ENCODE measurements around the gene SMPD4. TPM values are rescaled to one million over a fixed set of nuclear protein-coding genes. Genes with fewer than 3 reads are reported as not detected.
"Not testable (repeated sequence)": the region's sequence is repeated elsewhere in the genome, so short reads cannot be mapped to it uniquely, and the experiment has no call there.

Gene SMPD4
- total RNA-seq, 1 experiment from 2014 or later: 63.9 TPM

GRCh38 chr2:130145006-130145414 is 36.4 kb downstream of the SMPD4 start, which contains the start of gene CCDC74B:
Gene CCDC74B (minus strand): TSS chr2:130145112. CDS start chr2:130144996, 116 bp downstream.
- in situ Hi-C loops (cut with HindIII; ENCODE audit: low sequenced_read_pairs): not testable (repeated sequence)
- peak; percentile 55 for DNase-seq (ENCODE audit: low spot score)

- DNase-seq (ENCODE audit: low spot score); in situ Hi-C loops (cut with HindIII; ENCODE audit: low sequenced_read_pairs): not testable (repeated sequence)
These were observed 37.9 kb downstream of the SMPD4 start for GRCh38 chr2:130143266-130144039.

DNA sequence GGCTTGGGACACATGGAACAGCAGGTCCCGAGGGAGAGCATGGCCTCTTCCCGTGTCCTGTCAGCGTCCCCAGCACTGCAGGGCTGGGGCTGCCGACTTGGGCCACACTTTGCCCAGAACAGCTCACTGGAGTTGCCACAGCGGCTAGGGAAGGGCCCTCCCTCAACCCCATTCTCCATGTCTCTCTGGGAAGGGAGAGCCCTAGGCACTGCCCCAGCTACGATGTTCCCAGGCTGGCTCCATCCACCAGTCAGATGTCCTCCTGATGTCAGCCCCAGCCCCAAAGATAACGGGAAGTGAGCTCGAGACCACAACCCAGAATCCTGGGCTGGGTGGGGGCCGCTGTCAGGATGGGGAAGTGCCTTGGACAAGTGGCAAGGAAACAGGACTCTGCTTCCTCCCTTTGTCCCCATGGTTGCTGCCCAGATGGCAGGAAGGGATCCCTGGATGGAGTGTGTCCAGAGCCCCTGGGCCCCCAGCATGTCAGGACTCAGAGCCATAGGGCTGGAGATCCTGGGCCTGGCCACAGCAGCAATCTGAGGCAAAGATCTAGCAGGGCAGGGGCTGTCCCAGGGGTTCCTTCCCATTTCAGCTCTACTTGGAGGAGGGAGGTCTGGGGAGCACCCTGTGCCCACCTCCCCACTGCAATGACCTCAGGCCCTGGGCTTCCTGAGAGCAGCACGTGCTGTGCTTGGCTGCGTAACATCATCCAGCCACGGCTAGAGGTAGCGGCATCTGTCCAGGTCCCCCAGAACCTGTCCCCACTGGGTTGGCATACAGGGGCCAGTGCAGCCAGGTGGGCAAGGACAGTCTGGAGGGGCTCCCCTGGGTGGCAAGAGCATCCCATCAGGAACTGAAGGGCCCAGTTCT is 38.8 kb downstream of the SMPD4 start:
- in situ Hi-C loops (cut with HindIII; ENCODE audit: low sequenced_read_pairs): not testable (repeated sequence)

DNA sequence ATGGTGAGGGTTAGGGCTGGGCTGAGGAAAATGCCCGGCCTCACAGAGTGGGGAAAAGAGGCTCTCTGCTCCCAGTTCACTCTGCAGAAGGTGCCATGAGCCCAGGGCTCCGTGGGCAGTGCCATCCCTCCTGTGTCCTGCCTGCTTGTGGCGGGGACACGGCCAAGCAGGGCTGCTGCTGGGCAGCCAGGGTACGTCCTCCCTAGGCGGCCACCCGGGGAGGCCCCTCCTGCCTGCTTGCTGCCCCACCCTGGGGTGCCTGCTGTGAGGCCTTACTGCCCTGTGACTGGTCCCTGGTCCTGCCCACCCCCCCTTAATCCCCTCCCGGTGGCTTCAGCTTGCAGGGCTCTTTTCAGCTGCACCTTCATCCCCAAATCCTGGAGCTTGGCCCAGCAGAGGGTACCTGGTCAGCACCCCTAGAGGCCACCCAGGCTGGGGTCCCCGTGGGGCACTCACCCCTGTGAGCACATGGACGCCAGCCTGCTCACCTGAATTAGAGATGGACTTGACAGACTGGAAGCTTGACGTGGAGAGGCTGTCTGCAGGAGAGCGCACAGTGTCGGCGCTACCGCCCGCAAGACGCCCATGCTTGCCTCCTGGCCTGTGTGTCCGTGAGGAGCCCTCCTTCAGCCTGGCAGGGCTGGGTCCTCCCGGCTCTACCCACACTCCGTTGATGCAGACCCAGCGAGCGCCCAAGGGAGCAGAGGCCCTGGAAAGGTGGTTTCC is 39.6 kb downstream of the SMPD4 start:
- DNase-seq (ENCODE audit: low spot score); in situ Hi-C loops (cut with HindIII; ENCODE audit: low sequenced_read_pairs): not testable (repeated sequence)

More for the DNA sequence above, 38.8 kb downstream of the SMPD4 start:
- not testable (repeated sequence) for DNase-seq (ENCODE audit: low spot score)

- in situ Hi-C loops (cut with HindIII; ENCODE audit: low sequenced_read_pairs); DNase-seq (ENCODE audit: low spot score): not testable (repeated sequence)
These were observed 40.4 kb downstream of the SMPD4 start for GRCh38 chr2:130141002-130141401.

DNA sequence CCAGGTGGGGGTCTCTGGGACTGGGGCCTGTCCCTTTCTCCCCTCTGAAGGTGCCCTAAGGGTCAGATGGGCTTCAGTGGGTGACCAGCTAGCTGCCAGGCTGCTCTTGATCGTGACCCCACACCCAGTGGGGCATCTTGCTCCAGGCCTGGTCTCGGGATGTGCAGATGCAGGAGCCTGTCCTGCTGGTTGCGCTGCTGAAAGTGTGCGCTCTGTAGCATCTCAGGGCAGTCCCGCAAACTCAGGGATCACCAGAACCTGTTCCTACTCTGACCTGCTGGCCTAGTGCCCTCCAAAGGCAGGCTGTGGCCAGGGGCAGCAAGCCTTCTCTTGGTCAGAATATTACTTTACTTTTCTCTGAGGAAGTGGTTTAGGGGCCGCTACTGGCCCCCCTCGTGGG is 40.9 kb downstream of the SMPD4 start:
- DNase-seq (ENCODE audit: low spot score); in situ Hi-C loops (cut with HindIII; ENCODE audit: low sequenced_read_pairs): not testable (repeated sequence)

- DNase-seq (ENCODE audit: low spot score); in situ Hi-C loops (cut with HindIII; ENCODE audit: low sequenced_read_pairs): not testable (repeated sequence)
These were observed 41.8 kb downstream of the SMPD4 start for GRCh38 chr2:130139331-130140280.

- in situ Hi-C loops (cut with HindIII; ENCODE audit: low sequenced_read_pairs): not testable (repeated sequence)
These were observed 42.6 kb downstream of the SMPD4 start for GRCh38 chr2:130138841-130139251.

DNA sequence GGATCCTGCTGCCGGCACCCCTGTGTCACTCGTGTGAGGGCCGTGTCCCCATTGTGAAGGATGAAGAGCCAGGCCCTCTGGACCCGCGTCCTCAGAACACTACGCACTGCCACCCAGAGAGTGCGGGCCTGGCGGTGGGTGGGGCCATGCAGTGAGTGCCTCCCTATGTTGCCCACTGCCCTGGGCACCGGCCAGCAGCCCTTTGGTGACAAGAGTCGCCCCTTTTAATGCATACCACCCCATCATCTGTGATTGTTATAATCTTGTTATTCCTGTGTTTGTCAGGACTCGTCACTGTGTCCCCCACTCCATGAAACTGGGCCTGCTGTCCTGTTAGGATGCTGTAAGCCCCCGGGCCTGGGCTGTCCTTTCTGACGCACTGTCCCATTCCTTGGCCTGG is 43.1 kb downstream of the SMPD4 start:
- in situ Hi-C loops (cut with HindIII; ENCODE audit: low sequenced_read_pairs); DNase-seq (ENCODE audit: low spot score): not testable (repeated sequence)

More at GRCh38 chr2:130138841-130139251, 42.6 kb downstream of the SMPD4 start:
- not testable (repeated sequence) for DNase-seq (ENCODE audit: low spot score)

- DNase-seq (ENCODE audit: low spot score); in situ Hi-C loops (cut with HindIII; ENCODE audit: low sequenced_read_pairs): not testable (repeated sequence)
These were observed 44.3 kb downstream of the SMPD4 start for GRCh38 chr2:130137118-130137517.

DNA sequence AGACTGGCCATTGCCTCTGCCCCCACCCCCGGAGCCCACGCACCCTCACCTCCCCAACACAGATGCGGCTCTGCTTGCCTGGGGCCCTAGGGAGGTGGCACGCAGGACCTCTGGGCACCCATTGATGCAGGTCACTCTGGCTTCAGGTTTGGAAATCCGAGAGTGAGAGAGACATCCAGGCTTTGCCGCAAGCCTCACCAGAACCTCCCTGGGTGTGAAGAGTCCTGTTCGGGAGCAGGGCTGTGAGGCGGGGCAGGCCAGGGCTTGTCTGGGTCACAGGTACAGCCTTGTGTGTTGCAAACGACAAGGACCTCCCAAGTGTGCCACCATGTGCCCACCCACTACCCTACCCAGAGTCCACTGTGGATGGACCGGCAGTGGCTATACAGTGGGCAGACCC is 44.9 kb downstream of the SMPD4 start:
- DNase-seq (ENCODE audit: low spot score); in situ Hi-C loops (cut with HindIII; ENCODE audit: low sequenced_read_pairs): not testable (repeated sequence)

DNA sequence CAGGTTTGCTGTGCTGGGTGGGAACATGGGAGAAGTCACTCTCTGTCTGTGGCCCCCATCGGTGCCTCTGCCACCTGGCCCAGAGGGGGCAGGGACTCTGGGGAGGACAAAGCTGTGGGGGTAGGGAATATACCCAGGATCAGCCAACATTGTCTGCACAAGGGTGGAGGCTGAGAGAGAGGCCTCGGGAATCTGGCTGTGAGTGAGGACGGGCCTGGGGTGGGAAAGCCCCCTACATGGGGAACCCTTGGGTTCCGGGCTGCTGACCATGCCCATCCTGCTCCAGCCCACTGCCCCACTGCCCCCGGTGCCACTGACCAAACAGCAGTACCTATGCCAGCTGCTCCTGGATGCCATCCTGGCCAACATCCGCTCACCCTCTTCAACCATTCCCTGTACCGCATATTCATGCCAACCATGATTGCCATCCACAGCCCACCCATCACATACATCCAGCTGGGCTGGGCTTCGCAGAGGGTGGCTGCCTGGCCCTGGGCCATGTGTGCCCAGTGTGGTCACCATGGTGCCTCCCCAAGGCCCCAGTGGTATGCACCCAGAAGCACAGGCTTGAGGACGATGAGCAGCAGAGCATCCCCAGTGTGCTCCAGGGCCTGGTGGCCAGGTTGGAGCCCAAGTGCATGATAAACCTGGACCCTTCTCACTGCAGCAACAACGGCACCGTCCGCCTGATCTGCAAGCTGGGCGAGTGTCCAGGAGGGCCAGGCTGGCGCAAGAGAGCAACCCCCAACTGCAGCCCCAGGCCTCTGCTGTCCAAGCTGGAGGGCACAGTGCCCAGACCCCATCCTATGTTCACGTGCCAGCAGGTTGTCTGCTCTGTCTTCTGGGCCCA is 45.5 kb downstream of the SMPD4 start:
- DNase-seq (ENCODE audit: low spot score): no peak

GRCh38 chr2:130129120-130129829 is 52.1 kb downstream of the SMPD4 start, which contains the start of gene POTEF:
Gene POTEF (minus strand): TSS chr2:130129222. CDS start chr2:130120515, 8,707 bp downstream.
- DNase-seq (ENCODE audit: low spot score): not testable (repeated sequence)

More for the DNA sequence above, 45.5 kb downstream of the SMPD4 start:
- in situ Hi-C loops (cut with HindIII; ENCODE audit: low sequenced_read_pairs): no loop called here

DNA sequence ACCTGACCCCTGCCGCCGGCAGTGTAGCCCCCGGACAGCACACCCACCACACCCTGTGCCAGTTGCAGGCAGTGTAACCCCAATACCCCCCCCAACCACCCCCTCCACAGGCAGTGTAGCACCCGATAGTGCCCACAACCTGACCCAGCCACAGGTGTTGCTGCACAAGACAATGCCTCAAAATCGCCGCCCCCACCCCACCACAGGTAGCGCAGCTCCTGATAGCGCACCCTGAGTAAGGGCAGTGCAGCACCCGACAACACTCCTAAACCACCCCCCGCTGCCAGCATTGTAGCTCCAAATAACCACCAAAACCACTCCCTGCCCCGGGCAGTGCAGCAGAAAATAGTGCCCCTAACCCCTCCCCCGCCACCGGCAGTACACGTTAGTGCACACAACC is 52.9 kb downstream of the SMPD4 start:
- DNase-seq (ENCODE audit: low spot score); in situ Hi-C loops (cut with HindIII; ENCODE audit: low sequenced_read_pairs): not testable (repeated sequence)

More at GRCh38 chr2:130129120-130129829, 52.1 kb downstream of the SMPD4 start, which contains the start of gene POTEF:
- in situ Hi-C loops (cut with HindIII; ENCODE audit: low sequenced_read_pairs): not testable (repeated sequence)

DNA sequence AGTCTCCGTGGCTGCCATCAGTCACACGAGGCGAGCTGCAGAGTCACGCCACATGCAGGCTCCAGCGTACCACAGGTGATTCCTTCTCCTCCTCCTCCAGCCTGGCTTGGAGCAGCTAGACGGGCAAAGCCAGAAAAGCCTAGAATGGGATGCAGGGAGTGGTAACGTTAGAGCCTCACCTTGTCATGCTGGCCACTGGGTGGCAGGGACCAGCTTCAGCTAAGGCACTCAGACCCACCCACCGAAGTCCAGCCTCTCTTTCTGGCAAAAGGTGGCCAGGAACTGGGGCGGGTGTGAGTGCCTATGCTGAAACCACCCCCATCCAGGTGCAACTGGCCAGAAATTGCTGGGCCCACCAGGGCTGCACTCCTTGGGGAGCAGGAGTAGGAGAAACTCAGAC is 53.7 kb downstream of the SMPD4 start:
- in situ Hi-C loops (cut with HindIII; ENCODE audit: low sequenced_read_pairs); DNase-seq (ENCODE audit: low spot score): not testable (repeated sequence)

DNA sequence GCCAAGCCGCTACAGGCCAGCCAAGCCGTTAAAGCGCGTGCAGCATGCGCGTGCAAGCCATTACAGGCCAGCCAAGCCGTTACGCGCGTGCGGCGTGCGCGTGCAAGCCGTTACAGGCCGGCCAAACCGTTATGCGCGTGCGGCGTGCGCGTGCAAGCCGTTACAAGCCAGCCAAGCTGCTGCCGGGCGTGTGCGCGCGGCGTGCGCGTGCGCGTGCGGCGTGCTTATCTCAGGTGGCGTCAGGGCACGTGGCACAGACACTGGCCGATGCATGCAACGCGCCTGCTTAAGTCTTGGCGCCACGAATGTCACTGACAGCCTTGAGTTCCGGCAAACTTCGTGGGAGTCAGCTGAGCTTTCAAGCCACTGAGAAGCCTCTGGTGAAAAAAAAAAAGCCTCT is 60.5 kb downstream of the SMPD4 start:
- DNase-seq (ENCODE audit: low spot score); in situ Hi-C loops (cut with HindIII; ENCODE audit: low sequenced_read_pairs): not testable (repeated sequence)

Data from G401 (cell line).